ENCODE results near the gene CALCOCO1. TPM values are rescaled to one million over a fixed set of nuclear protein-coding genes. Genes with fewer than 3 reads are reported as not detected.

CALCOCO1 gene, protein sequence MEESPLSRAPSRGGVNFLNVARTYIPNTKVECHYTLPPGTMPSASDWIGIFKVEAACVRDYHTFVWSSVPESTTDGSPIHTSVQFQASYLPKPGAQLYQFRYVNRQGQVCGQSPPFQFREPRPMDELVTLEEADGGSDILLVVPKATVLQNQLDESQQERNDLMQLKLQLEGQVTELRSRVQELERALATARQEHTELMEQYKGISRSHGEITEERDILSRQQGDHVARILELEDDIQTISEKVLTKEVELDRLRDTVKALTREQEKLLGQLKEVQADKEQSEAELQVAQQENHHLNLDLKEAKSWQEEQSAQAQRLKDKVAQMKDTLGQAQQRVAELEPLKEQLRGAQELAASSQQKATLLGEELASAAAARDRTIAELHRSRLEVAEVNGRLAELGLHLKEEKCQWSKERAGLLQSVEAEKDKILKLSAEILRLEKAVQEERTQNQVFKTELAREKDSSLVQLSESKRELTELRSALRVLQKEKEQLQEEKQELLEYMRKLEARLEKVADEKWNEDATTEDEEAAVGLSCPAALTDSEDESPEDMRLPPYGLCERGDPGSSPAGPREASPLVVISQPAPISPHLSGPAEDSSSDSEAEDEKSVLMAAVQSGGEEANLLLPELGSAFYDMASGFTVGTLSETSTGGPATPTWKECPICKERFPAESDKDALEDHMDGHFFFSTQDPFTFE
- 49.2 and 101 TPM in 2 replicates for total RNA-seq

DNA sequence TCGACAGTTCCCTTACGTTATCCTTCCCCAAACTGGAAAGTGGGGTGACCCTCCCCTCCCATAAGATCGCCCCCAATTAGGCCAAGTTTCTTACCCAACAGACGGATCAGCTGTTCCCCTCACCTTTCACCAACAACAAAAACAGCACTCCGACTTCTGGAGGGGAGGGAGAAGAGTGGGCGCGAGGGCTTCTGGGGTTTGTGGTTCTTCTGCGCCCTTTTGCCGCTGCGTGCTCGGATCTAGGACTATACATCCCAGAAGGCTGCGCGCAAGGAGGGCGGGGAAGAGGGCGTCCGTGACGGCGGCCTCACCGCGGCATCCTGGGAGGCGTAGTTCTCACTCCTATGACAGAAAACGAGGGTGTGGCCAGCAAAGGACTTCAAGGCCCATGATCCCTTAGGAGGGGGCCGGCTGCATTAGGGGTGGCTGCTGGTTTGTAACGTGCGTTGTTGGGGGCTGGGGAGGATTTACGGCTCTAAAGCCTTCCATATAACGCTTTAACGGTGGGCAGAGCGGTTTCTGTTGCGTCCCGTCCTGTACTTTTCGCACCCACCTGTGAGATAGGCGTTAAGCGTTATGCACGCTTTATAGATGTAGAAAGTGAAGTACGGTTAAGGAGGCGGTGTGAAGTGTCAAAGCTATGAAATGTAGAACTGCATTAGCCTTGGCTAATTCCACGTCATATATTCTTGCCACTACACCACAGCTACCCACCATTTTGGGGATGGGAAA, at the start of gene CALCOCO1:
Gene CALCOCO1, minus strand, starts transcription at position 143 of the 732 bp plus-strand sequence. CDS start 2,210 bp downstream, outside the sequence.

DNA sequence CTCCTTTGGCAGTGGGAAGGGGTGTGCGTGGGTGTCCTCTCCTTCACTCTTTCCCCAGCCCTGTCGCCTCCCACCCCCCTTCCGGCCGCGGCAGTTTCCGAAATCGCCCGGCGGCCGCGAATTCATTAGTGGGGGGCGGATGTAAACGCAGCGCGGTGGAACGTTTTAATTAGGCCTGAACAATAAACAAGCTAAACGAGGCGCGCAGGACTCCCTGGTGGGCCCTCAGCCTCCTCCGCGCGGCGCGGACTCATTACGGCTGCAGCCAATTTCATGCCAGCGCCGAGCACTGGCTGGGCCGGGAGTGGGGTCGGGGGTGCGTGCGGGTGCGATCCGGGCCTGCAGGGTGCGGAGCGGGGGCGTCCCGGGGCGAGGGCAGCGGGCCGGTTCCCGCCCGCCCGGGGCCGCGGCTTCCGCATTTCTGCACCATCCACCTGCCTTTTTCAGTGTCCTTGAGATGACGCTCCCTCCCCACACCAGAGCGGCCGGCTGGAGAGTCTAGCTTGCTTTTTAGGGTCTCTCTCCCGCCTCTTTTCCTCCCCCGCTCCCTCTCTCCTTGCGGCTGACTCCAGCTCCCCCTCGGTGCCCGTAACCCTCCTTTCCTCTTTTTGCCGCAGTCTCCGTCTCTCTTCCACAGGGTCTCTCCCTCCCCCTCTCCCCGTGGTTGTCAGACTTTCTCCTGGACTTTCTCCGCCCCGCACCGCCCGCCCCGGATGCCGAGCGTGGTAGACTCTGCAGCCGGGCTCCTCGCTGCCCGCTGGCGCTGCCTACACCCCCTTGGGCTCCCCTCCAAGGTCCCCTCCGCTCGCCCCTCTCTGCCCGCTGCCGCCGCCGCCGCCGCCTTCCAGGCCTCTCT, 24.3 kb upstream of the CALCOCO1 start, which contains the start of gene CISTR:
Gene CISTR, minus strand, starts transcription at position 644 of the 856 bp plus-strand sequence.

GRCh38 chr12:53675701-53676607, 51.3 kb downstream of the CALCOCO1 start, which contains the start of gene ATP5MC2:
TSS of gene ATP5MC2 (minus strand) at chr12:53676083. CDS start at chr12:53672614, 3,469 bp downstream.

Other genes with a start within 250 kb of the CALCOCO1 start
- 11.7 and 12.4 TPM in 2 replicates for gene MAP3K12, start 228.0 kb downstream of the CALCOCO1 start, total RNA-seq
- gene TARBP2, start 226.2 kb downstream of the CALCOCO1 start, total RNA-seq: 41.0 and 43.8 TPM in 2 replicates
- not detected in 2 replicates for gene NPFF, start 220.0 kb downstream of the CALCOCO1 start, total RNA-seq
- 7.1 and 19.1 TPM in 2 replicates for gene ATF7, start 101.1 kb downstream of the CALCOCO1 start, total RNA-seq
- gene ATP5MC2, start 51.4 kb downstream of the CALCOCO1 start, total RNA-seq: 93.1 and 123 TPM in 2 replicates
- not detected in 2 replicates for gene CISTR, start 24.5 kb upstream of the CALCOCO1 start, total RNA-seq
- not detected in 2 replicates for gene HOXC13, start 211.4 kb upstream of the CALCOCO1 start, total RNA-seq
- gene HOXC12, start 227.5 kb upstream of the CALCOCO1 start, total RNA-seq: not detected in 2 replicates
- not detected in 2 replicates for gene HOXC11, start 245.7 kb upstream of the CALCOCO1 start, total RNA-seq
- gene HOTAIR, start 247.5 kb upstream of the CALCOCO1 start, total RNA-seq: not detected in 2 replicates